ENCODE measurements around the gene KCNJ18.
"Not testable (repeated sequence)": the region's sequence is repeated elsewhere in the genome, so short reads cannot be mapped to it uniquely, and the experiment has no call there.

KCNJ18 gene

DNA sequence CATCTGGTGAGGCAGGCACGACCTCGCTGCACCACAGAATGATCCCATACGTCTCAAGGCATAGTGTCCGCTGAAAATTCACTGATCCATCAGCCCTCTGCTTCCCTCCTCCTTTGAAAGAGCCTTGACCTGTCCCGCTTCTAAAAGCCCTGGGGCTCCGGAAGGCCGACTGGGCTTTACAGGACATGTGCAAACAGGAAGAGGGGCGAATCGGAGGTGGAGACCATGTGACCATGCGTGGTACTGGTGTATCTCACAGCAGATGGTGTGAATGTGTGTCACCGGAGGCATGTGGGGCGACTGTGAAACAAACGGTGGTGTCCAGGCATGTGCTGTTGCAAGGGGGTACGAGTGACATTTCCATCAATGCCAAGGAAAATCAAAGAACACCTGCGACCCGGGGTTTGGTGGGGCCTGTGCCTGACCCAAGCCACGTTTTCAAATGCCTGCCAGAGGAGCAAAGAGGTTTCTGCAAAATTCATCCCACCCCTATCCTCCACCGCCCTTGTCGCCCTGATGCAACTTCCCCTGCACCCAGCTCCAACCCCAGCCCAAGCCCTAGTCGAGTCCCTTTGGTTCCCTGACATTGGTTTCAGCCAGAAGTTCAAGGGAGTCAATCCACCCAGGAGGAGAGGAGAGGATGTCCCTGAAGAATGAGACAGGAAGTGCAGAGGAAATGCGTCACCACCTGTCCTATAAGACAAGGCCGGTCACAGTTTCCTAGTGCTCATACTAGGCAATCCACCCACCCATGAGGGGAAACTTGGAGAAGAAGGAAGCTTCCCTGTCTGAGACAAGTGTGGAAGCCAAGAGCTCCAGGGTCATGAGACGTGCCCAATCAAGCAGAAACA lies 5.9 kb upstream of the KCNJ18 start:
- no peak for DNase-seq

DNA sequence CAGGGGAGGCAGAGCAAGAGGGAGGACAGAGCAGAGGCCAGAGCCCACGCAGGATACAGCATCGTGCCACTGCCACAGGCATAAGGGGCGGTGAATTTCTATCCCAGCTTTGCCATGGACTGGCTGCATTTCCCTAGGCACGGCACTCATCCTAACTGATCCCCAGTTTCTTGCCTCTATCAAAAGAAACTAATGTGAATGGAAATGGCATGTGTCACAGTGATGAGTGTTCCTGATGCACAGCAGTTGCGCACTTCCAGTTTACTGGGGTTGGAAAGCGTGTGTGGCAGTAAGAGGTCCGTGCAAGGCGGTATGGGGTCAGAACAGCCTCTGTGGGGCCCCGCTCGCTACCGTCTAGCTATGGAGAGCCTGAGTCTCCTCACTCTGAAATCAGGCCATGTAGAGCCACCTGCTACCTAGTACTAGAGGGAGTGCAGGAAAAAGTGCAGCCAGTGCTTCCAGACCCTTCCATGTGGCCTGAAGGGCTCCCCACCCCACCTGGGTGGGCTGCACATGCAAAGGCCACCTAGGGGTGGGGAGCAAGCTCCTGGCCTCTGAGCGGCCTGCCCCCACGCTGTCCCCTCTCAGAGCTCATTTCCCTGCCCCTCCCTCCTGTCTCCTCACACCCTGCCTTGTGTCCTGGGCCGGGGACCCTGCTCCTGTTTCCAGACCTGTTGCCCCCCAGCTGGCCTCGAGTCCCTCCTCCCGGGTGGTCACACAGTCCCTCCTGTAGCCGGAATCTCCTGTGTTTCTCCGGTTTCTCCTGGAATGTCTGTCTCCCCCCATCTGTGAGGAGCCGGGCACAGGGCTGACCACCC lies 5.0 kb upstream of the KCNJ18 start:
- no peak for DNase-seq

DNA sequence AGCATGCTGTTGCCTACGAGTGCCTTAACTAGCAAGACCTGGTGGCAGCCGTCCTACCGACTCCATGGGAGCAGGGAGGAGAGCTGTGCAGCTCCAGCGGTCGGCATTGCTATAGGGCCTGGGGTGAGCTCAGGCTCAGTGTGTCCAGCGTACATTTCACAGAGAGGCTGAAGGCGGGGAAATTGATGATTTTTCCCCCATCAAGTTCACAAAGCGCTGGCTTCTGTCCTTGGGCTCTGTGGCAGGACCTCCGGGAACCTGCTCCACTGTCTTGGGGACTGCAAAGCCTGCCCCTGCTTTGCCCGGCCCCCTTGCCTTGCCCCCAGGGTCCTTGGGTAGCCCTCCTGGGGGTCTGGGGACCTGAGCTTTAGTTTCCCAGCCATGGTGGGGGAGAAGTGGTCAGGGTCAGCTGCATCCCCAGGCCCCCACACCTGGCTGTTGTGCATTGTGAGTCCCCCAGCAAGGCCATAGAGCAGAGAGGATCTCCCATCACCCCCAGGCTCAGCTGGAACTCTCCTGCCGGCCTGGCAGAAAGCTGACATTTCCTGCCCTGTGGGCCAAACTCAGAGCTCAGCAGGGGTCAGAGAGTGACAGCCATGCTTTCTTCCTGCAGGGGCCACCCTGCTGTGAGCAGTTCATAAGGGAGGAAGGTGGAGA lies 3.9 kb upstream of the KCNJ18 start:
- DNase-seq: no peak

DNA sequence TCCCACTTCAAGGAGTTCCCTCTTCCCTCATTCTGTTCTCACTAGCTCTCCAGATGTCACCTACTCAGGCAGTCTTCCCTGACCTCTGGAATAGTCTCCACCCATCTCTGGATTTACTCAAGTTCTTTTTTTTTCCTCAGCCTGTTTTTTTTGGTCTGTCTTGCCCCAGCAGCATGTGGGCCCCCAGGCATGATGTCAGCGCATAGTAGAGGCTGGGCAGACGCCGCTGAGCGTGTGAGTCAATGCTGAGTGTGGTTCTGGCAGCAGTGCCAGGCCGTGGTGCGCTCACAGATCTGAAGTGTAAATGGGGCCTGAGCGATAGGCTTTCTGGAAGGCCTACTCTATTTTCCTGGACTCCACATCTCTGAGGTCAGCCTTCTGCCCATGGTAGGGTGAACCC lies 2.7 kb upstream of the KCNJ18 start:
- DNase-seq: no peak

DNA sequence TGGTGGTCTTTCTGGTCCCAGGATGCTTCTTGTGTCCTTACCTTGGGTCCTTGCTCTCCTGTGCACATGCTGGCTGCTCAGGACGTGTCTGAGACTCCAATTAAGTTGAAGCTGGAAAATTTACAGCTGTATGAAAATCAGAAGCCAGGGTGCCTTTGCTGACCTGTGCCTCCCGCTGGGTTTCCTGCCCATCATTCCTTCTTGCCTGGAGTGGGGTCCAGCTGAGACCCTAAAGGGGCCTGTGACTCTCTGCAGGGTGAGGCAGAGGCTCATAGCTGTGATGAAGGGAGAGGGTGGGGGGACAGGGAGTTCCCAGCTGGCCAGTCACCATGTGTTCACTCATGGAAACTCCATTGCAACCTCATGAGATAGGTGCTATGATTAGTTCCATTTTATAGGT lies 1.5 kb upstream of the KCNJ18 start:
- not testable (repeated sequence) for DNase-seq

DNA sequence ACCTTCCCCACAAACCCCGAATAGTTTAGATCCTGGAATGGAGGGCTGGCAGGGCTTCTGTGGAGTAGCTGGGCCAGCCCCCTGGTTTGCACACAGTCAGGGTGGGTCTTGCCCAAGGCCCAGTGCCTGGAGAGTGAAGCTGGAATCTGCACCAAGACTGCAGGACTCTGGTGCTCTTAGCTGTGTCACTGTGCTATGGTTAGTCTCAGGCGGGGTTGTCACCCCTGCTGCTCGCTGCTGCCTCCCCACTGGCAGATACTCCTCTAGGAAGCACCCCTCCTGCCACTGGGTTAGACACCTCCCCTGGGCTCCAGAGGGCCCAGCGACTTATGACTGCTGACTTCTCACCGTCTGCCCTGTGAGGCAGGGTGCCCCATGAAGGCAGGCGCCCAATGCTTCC lies 842 bp upstream of the KCNJ18 start:
- DNase-seq: not testable (repeated sequence)

DNA sequence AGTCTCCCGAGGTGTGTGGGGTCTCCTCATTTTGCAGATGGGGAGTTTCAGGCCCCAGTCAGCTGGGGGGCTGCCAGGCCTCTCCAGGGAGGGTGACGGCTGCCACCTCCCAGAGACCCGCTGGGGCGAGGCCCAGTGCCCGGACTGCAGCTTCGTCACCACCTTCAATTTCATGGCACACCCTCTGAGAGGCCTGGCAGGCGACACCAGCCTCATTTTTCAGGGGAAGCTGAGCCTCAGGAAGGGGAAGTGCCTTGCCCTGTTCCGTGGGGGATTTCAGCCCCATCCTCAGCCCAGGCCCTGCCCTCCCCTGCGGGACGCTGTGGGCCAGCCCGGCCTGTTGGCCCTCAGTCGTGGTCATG lies 362 bp downstream of the KCNJ18 start:
- not testable (repeated sequence) for DNase-seq

DNA sequence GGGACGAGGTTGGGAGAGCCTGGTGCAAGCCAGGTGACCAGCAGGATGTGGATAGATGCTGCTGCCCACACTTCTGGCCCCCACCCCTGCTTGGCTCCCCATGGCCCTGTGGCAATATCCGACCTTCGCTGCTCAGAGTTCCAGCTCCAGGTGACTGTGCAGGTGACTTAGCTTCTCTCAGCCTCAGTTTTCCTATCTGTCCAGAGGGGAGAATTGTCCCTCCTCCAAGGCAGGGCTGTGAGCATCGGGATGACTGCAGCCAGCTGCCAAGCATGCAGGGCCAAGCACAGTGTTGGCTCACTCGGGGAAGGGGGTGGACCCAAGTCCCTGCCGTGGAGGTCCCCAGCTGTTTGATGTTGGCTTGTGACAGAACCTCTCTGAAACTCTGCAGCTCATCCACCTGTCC lies 1.1 kb downstream of the KCNJ18 start:
- DNase-seq: not testable (repeated sequence)

DNA sequence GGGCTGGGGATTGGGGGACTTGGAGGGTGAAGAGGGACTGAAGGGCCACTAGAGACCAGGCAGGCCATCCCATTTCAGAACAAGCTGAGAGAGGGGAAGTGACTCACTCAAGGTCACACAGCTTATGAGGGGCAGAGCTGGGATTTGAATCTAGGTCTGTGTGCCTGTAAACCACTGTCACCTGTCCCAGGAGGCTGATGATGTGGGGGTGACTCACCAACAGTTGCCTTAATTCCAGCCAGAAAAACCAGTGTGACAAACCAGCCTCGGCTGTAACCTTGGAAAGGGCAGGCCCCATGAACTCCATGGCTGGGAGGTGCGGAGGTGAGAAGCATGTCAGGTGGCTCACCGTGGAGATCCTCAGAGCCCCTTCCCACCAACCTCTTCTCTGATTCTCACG lies 1.6 kb downstream of the KCNJ18 start:
- not testable (repeated sequence) for DNase-seq

DNA sequence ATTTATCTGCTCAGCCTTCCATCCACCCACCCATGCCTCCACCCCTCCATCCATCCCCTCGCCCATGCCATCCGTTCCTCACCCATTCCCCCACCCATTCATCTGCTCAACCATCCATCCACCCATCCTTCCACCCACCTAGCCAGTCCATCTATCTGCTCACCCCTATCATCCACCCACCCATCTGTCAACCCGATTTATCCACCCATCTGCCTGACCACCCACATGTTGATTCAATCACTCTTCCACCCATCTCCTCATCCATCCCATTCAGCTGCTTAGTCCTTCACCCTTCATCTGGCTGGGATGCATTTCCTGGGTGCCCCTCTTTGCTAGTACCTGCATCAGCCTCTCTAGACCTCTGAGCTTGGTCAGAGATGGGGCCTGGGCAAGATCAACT lies 3.9 kb downstream of the KCNJ18 start:
- DNase-seq: not testable (repeated sequence)

DNA sequence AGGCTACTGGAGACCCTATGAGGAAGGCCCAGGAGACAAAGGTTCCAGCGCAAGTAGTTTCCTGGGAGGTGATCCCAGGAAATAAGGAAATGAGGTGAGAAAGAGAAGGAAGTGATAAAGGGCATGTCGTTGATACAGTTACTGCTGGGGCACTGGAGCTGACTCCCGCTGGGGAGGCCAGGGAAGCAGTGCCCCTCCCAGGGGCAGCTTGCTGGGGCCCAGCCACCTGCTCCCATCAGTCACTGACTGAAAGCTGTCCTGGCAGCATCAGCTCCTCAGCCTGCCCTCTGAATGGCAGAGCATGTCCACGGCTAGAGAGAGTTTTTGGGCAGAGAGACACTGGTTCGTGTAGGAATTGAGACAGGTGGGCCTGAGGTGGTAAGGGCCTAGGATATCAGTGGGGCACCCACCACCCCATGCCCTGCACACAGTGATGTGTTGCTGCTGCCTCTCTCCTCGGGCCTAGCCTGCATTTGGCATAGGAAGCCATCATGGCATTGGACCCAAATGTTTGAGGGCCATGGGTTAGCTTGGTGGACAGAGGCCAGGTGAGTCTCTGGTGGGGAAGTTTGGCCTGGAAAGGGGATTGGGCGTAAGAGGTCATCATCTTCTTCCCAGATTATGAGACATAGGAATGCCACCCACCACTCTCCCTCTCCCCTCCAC lies 4.7 kb downstream of the KCNJ18 start:
- not testable (repeated sequence) for DNase-seq

DNA sequence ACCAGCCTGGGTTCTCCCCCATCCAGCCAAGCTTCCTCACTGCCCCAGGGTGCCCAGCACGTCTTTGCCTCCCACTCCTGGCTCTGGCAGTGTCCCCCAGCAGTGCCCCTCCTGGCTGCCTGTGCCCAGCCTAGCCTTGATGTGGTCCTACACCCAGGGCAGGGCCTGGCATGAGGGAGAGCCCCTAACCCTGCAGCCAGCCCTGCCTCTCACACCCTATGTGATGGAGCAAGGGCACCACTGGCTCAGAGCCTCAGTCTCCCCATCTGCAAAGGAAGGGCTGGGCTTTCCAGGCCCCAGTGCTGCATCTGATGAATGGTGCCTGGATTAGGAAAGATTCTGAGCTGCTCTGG lies 5.2 kb downstream of the KCNJ18 start:
- DNase-seq: not testable (repeated sequence)

DNA sequence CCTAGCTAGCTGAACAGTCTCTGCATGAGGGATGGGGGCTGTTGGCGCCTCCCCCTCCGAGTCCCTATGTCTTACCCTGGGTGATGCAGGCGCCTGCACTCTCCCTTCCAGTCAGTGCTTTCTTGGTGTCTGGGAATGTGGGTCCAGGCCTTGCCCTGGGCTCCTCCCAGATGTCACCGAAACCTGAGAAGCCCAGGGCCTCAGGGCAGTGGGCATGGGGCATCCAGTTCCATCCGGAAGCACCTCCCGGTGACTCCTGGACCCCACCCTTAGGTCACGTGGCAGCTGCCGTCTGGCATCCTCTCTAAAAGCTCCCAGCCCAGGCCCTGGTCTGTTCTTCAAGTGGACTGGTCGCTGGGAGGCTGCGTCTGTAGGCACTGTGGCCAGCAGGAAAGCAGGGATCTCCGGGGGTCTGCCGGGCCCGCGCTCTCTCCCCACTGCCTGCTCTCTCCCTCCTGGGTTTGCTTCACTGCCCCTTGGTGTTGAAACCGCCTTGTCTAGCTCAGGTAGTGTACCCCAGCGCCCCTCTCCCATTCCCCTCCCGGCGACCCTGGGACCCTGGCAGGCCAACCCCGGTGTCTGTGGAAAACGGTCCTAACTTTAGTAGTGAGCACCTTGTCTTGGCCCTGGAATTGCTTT lies 6.2 kb downstream of the KCNJ18 start:
- DNase-seq: not testable (repeated sequence)

DNA sequence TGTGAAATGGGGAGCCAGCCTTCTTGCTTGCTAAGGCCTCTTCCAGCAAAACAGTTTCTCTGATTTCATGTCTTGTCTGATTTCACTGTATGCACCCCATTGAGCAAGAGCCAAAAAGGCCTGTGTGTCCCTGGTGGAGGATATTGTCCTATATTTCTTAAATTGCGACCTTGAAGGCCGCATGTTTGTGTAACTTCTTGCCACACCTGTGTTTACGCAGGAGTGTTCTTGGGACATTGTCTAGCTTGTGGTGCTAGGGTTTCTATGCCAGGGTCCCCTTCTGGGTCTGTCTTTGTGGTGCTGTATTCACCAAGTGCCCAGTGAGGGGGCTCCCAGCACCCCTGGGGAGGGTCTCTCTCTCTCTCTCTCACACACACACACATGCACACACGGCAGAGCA lies 6.8 kb downstream of the KCNJ18 start:
- DNase-seq: not testable (repeated sequence)

DNA sequence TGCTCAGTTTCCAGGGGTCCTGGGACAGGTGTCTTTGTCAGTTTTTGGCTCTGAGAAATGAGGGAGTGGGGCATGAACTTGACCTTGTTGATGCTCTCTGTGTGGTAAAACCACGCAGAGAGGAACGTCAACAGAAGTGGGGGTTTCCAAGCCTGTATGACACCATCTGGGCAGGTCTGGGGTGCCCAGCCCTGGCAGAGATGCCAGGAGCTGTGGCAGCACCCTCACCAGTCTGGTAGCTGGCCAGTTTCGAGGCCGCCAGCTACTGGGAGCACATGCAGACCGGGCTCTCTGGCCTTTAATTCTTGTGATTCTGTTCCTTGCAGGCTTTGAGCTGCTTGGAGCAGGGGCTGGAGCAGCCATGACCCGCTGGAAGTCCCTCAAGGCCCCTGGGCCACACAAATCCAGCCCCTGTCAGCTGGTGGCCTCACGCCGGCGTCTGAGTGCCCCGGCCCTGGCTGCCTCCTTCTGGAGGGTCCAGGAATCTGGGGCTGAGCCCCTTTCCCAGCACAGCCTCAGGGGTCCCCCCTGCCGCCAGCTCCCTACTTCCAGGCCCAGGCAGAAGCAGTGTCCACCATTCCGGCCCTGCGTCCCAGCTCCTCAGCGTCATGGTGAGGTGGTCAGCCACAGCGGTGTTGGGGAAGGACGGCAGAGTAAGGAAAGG lies 7.4 kb downstream of the KCNJ18 start:
- not testable (repeated sequence) for DNase-seq

DNA sequence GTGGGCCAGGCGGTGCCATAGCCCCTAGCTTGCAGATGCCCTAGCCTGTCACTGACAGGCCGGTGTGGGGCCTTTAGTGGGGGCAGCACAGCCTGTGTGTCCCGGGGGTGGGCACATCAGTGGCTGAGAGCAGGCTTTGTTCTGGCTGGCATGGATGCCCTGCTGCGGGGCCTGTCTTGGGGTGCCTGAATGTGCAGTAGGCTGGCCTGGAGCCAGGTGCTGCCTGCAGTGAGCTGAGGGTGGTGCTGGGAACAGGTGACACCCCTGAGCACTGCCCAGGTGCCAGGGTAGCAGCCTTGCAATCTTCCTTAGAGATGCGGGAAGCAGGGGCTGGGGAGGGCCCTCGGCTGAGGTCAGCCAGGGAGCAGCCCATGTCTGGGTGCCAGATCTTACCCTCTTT lies 8.8 kb downstream of the KCNJ18 start:
- not testable (repeated sequence) for DNase-seq

DNA sequence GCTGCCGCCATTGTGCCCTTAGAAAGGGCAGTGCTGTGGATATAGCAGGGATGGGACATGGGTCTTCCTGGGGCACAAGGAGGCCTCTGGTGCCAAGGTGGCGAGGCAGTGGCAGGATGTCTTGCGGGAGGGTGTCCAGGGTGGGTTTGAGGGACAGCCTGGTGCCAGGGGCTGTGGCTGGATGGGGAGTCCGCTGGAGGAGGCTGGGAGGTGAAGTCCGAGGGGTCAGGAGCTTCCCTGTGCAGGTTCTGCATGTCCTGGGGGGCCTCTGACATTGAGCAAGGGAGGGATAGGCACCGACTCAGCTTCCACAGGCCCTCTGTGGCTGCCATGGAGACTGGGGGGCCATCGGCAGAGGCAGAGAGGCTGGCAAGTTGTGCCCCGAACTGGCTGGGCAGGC lies 9.7 kb downstream of the KCNJ18 start:
- not testable (repeated sequence) for DNase-seq

DNA sequence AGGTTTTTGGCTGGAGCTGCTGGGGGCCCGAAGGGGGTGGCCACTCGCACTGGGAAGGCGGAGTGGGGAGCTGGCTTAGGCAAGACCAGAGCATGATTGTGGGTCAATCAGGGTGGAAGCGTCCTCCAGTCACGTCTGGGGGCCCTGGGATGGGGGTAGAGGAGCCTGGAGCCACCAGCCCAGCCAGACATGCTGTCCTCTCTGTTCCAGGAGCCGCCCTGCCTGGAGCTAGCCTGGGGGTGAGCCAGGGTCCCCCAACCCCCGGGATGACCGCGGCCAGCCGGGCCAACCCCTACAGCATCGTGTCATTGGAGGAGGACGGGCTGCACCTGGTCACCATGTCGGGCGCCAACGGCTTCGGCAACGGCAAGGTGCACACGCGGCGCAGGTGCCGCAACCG lies 10.2 kb downstream of the KCNJ18 start:
- DNase-seq: not testable (repeated sequence)

DNA sequence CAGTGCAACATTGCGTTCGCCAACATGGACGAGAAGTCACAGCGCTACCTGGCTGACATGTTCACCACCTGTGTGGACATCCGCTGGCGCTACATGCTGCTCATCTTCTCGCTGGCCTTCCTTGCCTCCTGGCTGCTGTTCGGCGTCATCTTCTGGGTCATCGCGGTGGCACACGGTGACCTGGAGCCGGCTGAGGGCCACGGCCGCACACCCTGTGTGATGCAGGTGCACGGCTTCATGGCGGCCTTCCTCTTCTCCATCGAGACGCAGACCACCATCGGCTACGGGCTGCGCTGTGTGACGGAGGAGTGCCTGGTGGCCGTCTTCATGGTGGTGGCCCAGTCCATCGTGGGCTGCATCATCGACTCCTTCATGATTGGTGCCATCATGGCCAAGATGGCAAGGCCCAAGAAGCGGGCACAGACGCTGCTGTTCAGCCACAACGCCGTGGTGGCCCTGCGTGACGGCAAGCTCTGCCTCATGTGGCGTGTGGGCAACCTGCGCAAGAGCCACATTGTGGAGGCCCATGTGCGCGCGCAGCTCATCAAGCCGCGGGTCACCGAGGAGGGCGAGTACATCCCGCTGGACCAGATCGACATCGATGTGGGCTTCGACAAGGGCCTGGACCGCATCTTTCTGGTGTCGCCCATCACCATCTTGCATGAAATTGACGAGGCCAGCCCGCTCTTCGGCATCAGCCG lies 10.8 kb downstream of the KCNJ18 start:
- not testable (repeated sequence) for DNase-seq

DNA sequence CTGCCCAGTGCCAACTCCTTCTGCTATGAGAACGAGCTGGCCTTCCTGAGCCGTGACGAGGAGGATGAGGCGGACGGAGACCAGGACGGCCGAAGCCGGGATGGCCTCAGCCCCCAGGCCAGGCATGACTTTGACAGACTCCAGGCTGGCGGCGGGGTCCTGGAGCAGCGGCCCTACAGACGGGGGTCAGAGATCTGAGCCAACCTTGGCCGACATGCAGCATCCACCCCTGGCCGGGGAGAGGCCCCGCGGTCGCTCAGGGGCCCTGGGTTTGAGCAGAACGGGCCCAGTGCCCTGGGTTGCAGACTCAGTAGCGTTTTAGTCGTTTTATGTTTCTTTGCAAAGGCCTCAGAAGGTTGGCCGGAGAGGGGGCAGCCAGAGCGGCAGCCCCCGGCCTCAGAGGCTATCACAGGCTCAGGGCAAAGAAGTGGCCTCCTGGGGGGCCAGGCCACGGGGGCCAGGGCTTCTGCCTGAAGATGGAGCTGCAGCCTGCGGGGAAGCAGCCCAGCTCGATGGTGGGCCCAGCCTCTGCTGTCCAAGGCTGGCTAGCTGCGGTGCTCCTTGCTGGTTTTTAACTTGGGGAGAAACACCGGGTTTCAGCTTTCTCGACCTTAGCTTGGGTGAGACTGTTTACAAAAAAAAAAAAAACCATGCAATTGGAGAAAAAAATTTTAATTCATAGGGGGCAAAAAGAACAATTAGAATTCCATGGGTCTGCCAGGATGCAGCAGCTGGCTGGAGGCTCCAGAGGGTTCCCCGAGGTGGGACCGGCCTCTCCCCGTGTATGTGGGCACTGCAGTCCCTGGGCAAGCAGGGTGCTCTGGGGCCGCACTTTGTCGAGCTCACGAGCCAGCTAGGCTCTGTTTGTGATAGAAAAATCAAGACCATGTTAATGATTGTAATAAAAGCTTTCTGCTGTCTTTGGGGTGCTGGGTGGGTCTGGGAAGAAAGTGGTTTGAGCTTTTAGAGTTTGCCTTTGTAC lies 11.9 kb downstream of the KCNJ18 start:
- not testable (repeated sequence) for DNase-seq
